OCI-LY1 (cell line): ENCODE data around the gene MAP2.

ENCODE experiments used
- H2AFZ ChIP-seq: fragments of 200-600 bp; sonication (generic), shearing (Covaris generic); 2 replicates; pipeline ENCODE4 v1.6.0; 2014; ENCODE audit warnings: antibody characterized with exemption, mild to moderate bottlenecking, low read length
- H3F3A ChIP-seq: fragments of 200-600 bp; sonication (generic), shearing (Covaris generic); 2 replicates; pipeline ENCODE4 v1.6.0; 2014; ENCODE audit warnings: mild to moderate bottlenecking, antibody characterized with exemption, low read length, moderate library complexity; ENCODE audit not compliant: insufficient read depth
- H3K27ac ChIP-seq: fragments of 200-600 bp; sonication (generic); 2 replicates; pipeline ENCODE4 v1.5.1; 2014; ENCODE audit warnings: low read length, mixed run types, mild to moderate bottlenecking, low read depth; ENCODE audit not compliant: poor library complexity, severe bottlenecking
- H3K27me3 ChIP-seq: fragments of 200-600 bp; sonication (generic); 2 replicates; pipeline ENCODE4 v1.6.0; 2014; ENCODE audit warnings: antibody characterized with exemption, mild to moderate bottlenecking, low read length, moderate library complexity; ENCODE audit not compliant: insufficient read depth
- H3K36me3 ChIP-seq: fragments of 200-600 bp; sonication (generic); 2 replicates; pipeline ENCODE4 v1.6.1; 2014; ENCODE audit warnings: mild to moderate bottlenecking, antibody characterized with exemption, low read length, moderate library complexity, mixed read lengths; ENCODE audit not compliant: insufficient read depth
- H3K4me1 ChIP-seq: fragments of 200-600 bp; sonication (generic); 2 replicates; pipeline ENCODE4 v1.5.1; 2014; ENCODE audit warnings: mild to moderate bottlenecking, low read length, moderate library complexity; ENCODE audit not compliant: insufficient read depth, severe bottlenecking
- H3K4me2 ChIP-seq: fragments of 200-600 bp; sonication (generic), shearing (Covaris generic); 2 replicates; pipeline ENCODE4 v1.6.1; 2014; ENCODE audit warnings: low read length
- H3K4me3 ChIP-seq: fragments of 200-600 bp; sonication (generic); 2 replicates; pipeline ENCODE4 v1.5.1; 2014; ENCODE audit warnings: low read length, low read depth, mild to moderate bottlenecking, mixed read lengths; ENCODE audit not compliant: poor library complexity, severe bottlenecking
- H3K79me2 ChIP-seq: fragments of 200-600 bp; shearing (Covaris generic); 2 replicates; pipeline ENCODE4 v1.6.1; 2016; ENCODE audit warnings: mixed run types, low read length, mixed read lengths; ENCODE audit not compliant: insufficient read depth
- H3K9ac ChIP-seq: fragments of 200-600 bp; sonication (generic), shearing (Covaris generic); 2 replicates; pipeline ENCODE4 v1.6.1; 2014; ENCODE audit warnings: mild to moderate bottlenecking, low read length, mixed read lengths
- H3K9me2 ChIP-seq: fragments of 200-600 bp; sonication (generic), shearing (Covaris generic); 2 replicates; pipeline ENCODE4 v1.6.1; 2014; ENCODE audit warnings: low read depth, mild to moderate bottlenecking, low read length, mixed read lengths
- H3K9me3 ChIP-seq: fragments of 200-600 bp; shearing (Covaris generic); 2 replicates; pipeline ENCODE4 v1.6.1; 2014; ENCODE audit warnings: low read length, mixed read lengths
- H4K20me1 ChIP-seq: fragments of 200-600 bp; sonication (generic), shearing (Covaris generic); 2 replicates; pipeline ENCODE4 v1.6.0; 2016; ENCODE audit warnings: mild to moderate bottlenecking, low read length; ENCODE audit not compliant: insufficient read depth
- CTCF ChIP-seq: fragments of 200-600 bp; sonication (generic), shearing (Covaris generic); IDR thresholded peaks from 2 replicates; pipeline ENCODE4 v1.5.1; 2017; ENCODE audit warnings: mild to moderate bottlenecking, antibody characterized with exemption, low read length, moderate library complexity, mixed read lengths
- EZH2 ChIP-seq: fragments of 200-600 bp; sonication (generic), shearing (Covaris generic); IDR thresholded peaks from 2 replicates; pipeline ENCODE4 v1.8.0; 2017; ENCODE audit warnings: borderline replicate concordance, mixed run types, mild to moderate bottlenecking, antibody characterized with exemption, low read length, moderate library complexity, mixed read lengths

Gene MAP2

GRCh38 chr2:209663139-209663538, 239.3 kb downstream of the MAP2 start:
- H2AFZ ChIP-seq, result no peak overlapping the region

GRCh38 chr2:209663656-209664055, 239.8 kb downstream of the MAP2 start:
- no peak overlapping the region for H2AFZ ChIP-seq
- no peak for TF ChIP-seq CTCF
- no peak for TF ChIP-seq EZH2

More at GRCh38 chr2:209663139-209663538, 239.3 kb downstream of the MAP2 start:
- Histone ChIP-seq H3K36me3 (no peaks in the 10 kb centered on the region), H4K20me1 (no peaks in the 10 kb centered on the region), H3K9ac (no peak overlapping the region), H3K4me2 (no peak overlapping the region), H3K9me2 (no peaks in the 10 kb centered on the region), H3K79me2 (no peaks in the 10 kb centered on the region), H3F3A (no peaks in the 10 kb centered on the region; the same call in 1 of the 2 replicates), H3K4me1 (peaks cover 22% of the 10 kb centered on the region), H3K9me3 (no peaks in the 10 kb centered on the region), H3K27ac (no peak overlapping the region), H3K4me3 (no peak overlapping the region), H3K27me3 (no peaks in the 10 kb centered on the region)
- TF ChIP-seq CTCF, result no peak
- TF ChIP-seq EZH2, result no peak

GRCh38 chr2:209666296-209666695, 242.4 kb downstream of the MAP2 start:
- no peaks in the 10 kb centered on the region for H3K36me3 ChIP-seq
- H3K4me2 ChIP-seq, result no peak overlapping the region
- TF ChIP-seq EZH2, result no peak
- TF ChIP-seq CTCF, result no peak
- no peaks in the 10 kb centered on the region for H3K27me3 ChIP-seq
- no peaks in the 10 kb centered on the region for H4K20me1 ChIP-seq
- H3F3A ChIP-seq, result no peaks in the 10 kb centered on the region; the same call in 1 of the 2 replicates
- no peak overlapping the region for H3K27ac ChIP-seq
- peaks cover 21% of the 10 kb centered on the region for H3K4me1 ChIP-seq
- H2AFZ ChIP-seq, result no peak overlapping the region
- H3K79me2 ChIP-seq, result no peaks in the 10 kb centered on the region
- no peaks in the 10 kb centered on the region for H3K9me3 ChIP-seq
- no peaks in the 10 kb centered on the region for H3K9me2 ChIP-seq
- H3K9ac ChIP-seq, result no peak overlapping the region
- no peak overlapping the region for H3K4me3 ChIP-seq

More at GRCh38 chr2:209663656-209664055, 239.8 kb downstream of the MAP2 start:
- no peaks in the 10 kb centered on the region for H3K9me2 ChIP-seq
- H3K9me3 ChIP-seq, result no peaks in the 10 kb centered on the region
- H3K4me3 ChIP-seq, result no peak overlapping the region
- H4K20me1 ChIP-seq, result no peaks in the 10 kb centered on the region
- H3K9ac ChIP-seq, result no peak overlapping the region
- H3K27ac ChIP-seq, result no peak overlapping the region
- H3K4me2 ChIP-seq, result no peak overlapping the region
- no peaks in the 10 kb centered on the region; the same call in 1 of the 2 replicates for H3F3A ChIP-seq
- no peaks in the 10 kb centered on the region for H3K27me3 ChIP-seq
- no peaks in the 10 kb centered on the region for H3K79me2 ChIP-seq
- H3K4me1 ChIP-seq, result peaks cover 22% of the 10 kb centered on the region
- no peaks in the 10 kb centered on the region for H3K36me3 ChIP-seq
